HG03066 (cell line): ENCODE data around the gene INHA.

Source experiments
- ATAC-seq: cut with Tn5 transposase; IDR thresholded peaks from one replicate; pipeline ENCODE4 v1.9.1; 2021; ENCODE audit warnings: low read depth; ENCODE audit not compliant: unreplicated experiment

Gene INHA

DNA sequence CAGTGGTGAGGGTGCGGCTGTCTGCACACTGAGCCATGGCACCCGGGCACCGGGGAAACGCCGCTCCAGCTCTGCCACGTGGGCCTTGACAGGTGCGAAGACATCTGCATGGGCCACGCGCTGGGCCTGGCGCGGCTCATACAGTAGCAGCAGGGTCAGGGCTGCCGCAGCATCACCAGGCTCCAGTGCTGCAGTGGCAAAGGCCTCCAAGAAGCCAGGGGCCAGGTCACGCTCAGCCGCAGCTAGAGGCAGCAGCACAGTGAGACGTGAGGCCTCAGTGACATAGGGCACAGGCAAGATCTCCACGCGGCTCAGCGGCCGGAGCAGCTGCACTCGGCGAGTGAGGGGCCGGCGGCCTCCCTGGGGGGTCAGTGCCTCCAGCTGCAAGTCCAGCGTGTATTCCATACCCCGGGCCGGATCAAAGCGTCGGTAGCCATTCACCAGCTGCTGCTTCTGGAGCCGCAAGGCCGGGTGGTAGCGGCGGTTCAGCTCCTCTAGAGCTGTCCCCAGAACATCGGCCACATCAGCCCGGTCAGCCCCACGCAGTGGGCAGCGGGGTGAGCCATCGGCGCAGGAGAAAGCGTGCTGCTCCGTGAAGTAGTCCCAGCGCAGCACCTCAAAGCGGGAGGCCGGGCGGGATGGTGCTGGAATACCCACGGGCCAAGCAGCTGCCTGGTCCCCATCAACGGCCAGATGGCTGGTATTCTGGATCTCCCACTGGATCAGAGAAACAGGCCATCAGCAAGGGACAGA is 32.0 kb upstream of the INHA start:
- no peak for ATAC-seq

DNA sequence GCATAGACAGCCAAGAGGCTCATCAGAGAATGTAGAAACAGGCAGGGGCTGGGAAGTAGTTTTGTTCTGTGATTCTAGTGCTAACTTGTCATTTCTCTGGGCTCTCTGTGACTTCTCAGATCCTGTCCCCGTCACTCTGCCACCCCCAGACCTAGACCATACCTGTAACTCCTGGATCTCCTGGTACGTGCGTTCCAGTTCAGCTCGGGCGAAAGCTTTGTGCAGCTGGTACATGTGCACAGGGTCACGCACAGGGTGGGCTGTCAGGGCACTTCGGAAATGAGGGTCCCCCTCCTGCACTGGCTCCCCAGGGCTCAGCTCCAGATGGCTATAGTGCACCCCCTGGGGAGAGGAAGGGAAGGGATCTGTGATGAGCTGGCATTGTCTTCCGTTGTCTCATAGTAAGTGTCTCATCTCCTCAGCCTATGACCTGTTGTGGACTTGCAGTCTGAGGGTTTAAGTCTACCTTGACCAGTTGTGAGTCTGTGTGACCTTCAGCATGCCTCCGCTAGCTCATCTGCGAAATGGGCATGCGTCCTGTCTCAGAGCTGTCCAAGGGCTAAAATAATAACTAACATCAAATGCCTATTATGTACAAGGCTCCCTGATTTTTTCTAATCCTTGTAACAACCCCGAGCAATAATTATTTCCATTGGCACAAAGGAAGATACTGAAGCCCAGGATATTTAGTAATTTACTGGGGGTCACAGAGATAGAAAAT is 31.2 kb upstream of the INHA start:
- ATAC-seq = no peak

DNA sequence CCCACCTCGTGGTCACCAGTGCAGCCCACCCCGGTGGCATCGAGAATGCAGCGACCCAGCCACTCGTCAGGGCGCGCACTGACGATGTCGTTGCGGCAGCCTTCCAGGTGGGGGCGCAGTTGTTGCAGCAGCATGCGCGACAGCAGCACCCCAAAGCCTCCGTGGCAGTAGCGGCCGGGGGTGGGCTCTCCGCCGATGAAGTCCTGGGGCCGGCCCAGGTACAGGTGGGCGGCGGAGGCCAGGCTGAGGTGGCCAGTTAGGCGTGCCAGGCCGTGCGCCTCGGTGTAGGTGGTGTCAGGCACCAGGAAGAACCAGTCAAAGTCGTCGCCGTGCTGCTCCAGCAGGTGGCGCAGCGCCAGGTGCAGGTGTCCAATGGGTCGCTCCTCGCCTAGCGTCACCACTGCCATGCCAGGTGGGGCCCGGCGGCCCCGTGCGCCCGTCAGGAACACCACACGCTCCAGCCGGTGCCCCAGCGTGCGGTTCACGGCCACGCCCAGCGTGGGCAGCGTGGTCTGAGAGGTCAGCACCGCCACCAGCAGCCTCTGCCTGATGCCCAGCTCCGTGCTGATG is 30.4 kb upstream of the INHA start:
- peak; percentile 41 for ATAC-seq

DNA sequence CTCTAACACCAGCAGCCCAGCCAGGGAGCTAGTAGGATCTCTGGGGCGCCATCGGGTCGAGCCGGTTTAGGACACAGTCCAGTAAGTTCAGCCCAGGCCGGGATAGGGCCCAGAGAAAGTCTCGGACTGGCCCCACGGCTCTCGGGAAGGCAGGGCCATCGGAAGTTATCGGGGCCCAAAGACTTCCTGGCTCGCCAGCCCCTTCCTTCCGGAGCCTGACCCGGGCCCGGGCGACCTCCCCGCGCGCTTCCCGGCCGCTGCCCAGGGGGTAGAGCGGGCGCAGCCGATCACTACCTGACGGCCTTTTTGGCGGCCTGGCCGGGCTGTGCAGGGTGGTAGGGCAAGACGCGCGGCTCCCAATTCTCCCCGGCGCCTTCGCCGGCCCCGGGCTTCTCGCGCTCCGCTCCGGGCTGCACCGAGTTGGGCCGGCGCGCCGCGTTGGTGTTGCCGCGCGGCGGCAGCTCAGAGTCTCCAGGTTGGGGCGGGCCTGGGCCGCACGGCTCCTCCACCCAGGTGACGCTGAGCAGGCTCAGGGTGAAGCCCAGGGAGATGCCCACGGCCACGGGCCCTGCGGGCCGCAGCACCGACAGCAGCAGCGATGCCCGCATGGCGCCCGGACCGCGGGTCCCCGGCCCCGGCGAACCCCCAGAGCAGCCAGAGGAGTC is 29.0 kb upstream of the INHA start:
- ATAC-seq = peak; percentile 31

DNA sequence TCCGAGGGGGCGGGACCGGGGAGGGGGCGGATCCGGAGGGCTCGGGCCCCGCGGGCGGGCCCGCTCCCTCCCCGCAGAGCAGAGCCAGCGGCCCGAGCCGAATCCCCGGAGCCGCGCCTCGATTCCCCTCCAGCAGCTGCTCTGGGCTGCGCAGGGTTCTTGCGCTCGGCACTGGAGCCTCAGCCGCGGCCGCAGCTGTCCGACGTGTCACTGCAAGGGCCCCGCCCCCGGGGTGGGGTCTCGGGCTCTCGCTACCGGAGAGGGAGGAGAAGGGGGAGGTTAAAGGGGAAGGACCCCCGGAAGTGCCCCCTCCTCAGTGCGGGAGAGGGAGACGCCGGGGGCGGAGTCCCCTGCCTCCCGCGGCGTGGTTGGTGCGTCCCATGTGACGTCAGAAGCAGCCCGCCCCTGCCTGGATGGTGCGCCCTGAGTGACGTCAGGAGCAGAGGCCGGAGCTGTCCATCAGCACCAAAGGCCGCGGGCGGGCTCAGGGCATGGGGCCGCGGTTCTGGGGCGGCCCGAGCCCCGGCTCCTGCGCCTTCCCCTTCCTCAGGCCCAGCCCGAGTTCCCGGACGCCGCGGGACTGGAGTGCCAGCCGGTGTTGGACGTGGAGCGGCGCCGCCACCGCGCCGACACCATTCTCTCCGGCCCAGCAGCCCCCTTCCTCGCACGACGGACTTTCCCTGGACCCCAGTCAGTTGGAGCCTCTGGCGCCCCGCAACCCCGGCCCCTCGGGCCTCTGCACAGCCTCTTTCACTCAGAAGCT is 28.3 kb upstream of the INHA start, which contains the start of the genes CHPF and TMEM198:
Gene CHPF (minus strand): TSS at position 214 of the 763 bp plus-strand sequence. CDS start 271 bp downstream, outside the sequence.
Gene TMEM198 (plus strand): TSS at position 433 of the 763 bp plus-strand sequence. CDS start 700 bp downstream, outside the sequence.
- peak; percentile 75 for ATAC-seq

DNA sequence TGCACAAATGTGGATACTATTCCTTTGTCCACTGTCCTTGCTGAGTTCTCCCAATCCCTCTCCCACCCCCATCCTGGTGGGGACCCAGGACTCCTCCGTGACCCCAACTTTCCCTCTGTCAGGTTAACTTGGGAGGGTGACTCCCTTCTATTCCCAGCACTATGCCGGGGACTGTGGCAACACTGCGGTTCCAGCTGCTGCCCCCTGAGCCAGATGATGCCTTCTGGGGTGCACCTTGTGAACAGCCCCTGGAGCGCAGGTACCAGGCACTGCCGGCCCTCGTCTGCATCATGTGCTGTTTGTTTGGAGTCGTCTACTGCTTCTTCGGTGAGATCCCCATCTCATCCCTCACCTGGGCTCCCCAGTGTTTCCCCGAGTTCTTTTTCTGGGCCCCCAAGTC is 27.5 kb upstream of the INHA start:
- no peak for ATAC-seq

DNA sequence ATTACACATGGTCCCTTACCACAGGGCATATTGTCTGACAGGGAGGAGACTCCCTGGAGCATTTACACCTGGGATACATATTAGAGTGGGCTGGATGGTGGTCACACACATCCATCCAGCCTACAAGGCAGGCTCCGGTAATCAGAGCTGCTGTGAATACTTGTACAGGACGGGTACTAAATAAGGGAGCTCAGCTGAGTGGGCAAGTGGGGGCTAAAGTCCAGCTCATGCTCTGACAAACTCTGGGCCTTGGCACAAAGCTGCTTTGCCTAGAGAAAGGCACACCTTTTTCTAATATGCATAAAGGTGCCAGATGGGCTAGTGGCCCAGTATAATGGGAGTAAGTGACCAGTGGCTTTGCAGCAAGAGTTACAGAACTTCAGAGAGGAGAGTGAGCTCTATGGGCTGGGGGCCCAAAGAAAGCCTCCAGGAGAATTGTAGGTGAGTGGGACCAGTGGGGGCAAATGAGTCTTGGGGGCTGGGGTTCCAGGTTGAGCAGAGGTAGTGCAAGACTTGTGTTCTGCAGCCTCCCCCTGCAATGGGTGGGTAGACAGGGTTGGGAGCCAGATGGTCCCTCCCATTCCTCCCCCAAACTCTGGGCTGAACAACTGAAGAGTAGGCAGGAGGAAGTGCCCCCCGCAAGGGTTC is 26.7 kb upstream of the INHA start:
- ATAC-seq = no peak

DNA sequence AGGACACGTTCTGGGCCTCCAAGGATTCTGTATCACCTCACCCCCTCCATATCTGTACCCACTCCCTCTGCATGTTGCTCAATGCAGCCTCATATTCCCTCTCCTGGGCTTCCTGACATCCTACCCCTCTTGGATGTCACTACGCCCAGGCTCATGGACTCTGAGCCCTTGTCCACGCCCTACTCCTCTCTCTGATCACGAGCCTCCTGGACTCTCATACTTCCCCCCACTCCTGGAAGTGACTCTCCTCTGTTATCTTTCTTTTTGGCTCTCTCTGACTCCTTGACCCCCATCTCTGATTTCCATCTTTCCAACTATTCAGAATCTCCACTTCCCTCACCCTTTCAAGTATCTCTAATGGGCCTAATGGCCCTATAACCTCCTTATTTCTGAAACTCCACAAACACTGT is 26.2 kb upstream of the INHA start:
- ATAC-seq = no peak

DNA sequence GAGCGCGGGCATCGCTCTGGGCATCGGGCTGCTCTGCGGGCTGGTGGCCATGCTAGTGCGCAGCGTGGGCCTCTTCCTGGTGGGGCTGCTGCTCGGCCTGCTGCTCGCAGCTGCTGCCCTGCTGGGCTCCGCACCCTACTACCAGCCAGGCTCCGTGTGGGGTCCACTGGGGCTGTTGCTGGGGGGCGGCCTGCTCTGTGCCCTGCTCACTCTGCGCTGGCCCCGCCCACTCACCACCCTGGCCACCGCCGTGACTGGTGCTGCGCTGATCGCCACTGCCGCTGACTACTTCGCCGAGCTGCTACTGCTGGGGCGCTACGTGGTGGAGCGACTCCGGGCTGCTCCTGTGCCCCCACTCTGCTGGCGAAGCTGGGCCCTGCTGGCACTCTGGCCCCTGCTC is 24.5 kb upstream of the INHA start:
- no peak for ATAC-seq

DNA sequence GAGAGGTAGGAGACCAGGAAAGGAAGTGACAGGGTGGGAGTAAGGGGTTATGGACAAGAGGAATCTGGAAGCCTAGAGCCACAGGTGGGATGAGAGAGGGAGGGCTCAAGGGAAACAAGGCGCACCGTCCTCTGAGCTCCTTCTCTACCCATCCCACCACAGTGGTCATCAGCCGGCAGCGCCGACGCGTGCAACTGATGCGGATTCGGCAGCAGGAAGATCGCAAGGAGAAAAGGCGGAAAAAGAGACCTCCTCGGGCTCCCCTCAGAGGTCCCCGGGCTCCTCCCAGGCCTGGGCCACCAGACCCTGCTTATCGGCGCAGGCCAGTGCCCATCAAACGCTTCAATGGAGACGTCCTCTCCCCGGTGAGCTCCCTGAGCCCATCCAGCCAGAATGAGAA is 23.1 kb upstream of the INHA start:
- no peak for ATAC-seq

DNA sequence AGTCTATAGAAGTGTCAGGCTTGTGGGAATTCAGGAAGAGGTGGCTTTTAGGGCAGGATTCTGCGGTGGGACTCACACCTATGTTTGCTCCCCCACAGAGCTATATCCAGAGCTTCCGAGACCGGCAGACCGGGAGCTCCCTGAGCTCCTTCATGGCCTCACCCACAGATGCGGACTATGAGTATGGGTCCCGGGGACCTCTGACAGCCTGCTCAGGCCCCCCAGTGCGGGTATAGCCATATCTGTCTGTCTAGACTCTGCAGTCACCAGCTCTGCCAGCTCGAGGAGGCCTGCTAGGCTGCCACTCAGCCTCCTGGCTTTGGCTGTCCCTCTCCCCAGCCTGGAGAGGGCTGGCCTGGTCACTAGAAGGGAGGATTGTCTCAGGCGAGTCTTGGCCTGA is 22.5 kb upstream of the INHA start:
- no peak for ATAC-seq

DNA sequence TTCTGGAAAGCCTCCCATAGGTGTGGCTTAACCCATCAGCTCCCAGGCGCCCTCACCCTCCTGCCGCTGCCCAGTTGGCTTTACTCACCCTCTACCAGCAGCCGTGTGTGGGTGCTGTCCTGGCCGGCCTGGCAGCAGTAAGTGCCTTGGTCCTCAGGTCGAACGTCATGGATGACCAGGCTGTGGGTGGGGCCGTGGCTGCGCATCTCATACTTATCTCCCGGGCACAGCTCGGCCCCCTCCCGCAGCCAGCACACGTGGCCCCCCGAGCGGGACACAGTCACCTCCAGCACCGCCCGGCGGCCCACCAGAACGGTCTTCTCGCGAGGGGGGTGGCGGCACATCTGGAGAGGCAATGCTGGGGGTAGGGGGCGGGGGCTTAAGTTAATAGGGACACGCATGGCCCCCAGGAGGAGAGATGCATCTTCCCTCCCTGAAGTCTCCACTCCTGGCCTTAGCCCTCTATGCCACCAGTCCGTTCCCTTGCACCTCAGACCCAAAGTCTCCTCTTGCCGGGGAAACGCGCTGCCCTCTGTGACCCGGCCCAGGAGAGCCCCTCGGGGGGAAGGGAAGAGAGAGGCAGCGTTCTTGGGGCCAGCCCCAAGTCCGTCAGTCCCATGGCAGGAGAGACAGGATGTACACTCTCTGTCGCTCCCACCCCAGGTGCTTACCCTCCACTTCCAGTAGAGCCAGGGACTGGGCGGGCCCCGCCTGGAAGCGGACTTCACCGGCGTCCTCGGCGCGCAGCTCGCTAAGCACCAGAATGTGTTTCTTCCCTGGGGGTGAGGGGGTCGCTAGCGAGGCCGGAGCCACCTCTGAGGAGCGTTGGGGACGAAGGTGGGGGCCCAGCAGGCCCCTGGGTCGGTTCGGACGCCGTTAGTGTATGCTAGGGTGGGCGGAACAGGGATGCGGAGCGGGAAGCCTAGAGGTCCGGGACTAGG is 20.4 kb upstream of the INHA start:
- peak; percentile 11 for ATAC-seq

DNA sequence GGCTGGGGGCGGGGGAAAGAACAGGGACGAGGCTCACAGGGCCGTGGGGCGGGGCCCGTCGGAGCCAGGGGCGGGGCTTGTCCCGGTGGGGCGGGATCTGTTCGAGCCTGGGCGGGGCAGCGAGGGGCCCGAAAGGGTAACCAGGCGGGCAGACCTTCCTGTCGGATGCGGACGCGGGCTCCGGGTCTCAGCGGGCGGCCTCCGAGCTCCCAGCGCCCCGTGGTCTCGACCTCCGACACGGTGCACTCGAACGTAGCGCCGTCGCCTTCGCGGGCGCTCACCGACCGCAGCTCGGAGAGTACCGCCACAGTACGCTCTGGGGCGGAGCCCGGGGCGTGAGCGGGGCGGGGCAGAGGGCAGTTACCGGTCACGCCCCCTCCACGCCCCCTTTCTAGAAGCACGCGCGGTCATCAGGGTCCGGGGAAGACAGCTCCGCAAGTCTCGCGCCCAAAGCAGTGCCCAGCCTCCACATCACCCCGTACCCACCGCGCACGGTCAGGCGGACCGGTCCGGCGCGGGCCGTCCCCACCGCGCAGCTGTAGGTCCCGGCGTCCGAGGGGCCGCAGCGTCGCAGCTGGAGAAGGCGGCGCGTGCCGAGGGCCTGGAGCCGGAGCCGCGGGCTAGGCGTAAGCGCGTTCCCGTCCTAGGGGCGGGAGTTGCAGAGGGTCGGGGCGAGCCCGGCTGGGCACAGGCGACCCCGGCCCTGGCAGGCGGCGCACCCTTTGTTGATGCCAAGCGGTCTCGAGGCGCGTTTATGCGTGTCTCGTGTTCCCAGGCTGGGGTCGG is 19.5 kb upstream of the INHA start:
- ATAC-seq = peak; percentile 90

DNA sequence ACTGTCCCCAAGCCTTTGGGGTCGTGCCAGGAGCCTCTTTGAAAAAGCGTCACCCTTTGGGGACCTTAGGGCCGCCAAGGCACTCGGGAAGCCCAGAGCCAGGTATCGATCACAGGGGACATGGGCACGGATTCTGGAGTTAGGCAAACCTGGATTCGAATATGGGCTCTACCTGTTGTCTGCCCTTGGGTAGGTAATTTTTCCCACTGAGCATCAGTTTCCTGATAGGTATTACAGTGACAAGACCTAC is 19.0 kb upstream of the INHA start:
- ATAC-seq = no peak

DNA sequence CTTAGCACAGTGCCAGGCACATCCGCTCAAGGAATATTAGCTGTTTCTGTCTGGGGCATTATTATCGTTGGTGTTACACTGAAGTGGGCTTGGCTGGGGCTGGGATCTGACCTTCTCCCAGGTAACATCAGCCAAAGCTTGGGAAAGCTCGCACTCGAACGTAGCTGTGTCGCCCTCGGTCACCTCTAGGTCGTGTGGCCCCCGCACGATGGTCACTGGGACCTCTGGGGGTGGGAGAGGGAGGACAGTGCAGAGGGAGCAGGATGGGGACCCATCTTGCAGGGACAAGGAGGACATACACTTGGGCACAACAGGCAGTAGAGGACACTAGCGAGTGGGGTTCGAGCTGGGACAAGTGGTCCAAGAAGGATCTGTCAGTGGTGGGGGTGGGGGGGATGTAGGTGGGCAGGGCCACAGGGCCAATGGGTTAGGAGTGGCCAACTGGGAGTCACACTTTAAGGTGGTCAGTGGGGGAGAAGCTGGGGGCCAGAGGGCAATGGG is 18.6 kb upstream of the INHA start:
- ATAC-seq = no peak

DNA sequence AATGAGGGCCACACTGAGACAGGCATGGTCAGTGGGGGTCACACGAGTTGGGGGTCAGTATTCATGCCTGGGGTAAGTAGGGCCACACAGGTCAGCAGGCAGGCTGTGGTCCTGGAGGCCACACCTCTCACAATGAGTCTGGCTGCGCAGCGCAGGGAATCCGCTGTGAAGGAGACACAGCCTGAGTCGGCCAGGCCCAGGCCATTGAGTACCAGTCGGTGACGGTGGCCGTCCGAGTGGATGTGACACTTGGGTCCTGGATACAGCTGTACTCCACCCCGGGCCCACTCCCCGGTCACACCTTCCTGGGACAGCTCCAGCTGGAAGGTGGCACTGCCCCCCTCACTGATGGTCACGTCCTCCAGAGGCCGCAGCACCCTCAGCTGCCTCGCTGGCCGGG is 17.8 kb upstream of the INHA start:
- ATAC-seq = no peak

DNA sequence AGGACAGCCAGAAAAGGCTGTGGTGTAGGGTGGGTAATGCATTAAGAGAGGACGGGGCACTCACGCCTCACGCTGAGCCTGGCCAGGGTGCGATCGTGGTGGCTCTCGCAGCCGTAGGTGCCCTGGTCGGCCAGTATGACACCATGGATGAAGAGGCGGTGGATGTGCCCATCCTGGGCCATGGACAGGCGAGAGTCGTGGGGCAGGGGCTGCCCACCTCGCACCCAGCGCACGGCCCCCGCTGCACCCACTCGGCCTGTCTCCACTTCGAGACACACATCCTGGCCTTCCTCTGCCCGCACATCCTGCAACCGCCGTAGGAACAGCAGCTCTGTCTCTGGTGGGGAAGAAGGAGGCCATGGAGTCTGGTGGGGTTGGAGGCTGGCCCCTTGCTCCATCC is 16.2 kb upstream of the INHA start:
- no peak for ATAC-seq

DNA sequence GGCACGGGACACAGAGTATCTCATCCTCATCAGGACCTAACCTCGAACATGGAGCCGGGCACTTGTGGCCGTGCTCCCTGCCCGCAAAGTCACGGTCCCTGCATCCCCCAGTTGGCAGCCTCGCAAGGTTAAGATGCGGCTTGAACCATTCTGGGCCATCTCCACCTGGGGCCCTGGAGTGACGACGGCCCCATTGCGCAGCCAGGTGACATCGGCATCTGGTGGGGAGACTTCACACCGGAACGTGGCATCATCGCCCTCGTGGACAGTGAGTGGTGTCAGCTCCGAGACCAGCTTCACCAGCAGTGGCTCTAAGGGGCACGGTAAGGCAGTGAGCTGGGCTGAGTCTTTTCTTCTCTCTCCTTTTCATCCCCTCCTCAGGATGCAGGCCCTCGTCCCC is 15.7 kb upstream of the INHA start:
- ATAC-seq = no peak
